A549 (cell line): ENCODE results near the gene PLEKHH1. TPM values are rescaled to one million over a fixed set of nuclear protein-coding genes. Genes with fewer than 3 reads are reported as not detected.

ENCODE experiments used
- ATAC-seq, 2 experiments: fragments of 200-7000 bp in 1 of 2; fragments of >200 bp in 1 of 2; cut with Nextera tagmentation in 1 of 2; cut with Tn5 transposase in 1 of 2; 3 replicates each; pipeline versions ENCODE4 v1.8.0 to v1.9.1; 2018 to 2020; ENCODE audit warnings: mild to moderate bottlenecking in 1 of 2, moderate library complexity in 1 of 2
- CTCF ChIA-PET: fragments of 300-600 bp; sonication (Branson Sonifier 250); formaldehyde crosslinking; extraction: SDS; loops from one replicate; lab custom pipeline; 2021; ENCODE audit warnings: antibody characterized with exemption, inconsistent platforms; lab: Yijun Ruan, JAX
- POLR2A ChIA-PET: fragments of 350-600 bp; formaldehyde crosslinking; extraction: SDS; loops from one replicate; lab custom pipeline; 2021; ENCODE audit warnings: antibody characterized with exemption, inconsistent platforms; lab: Yijun Ruan, JAX
- DNase-seq, 2 experiments: peaks; one replicate each; pipeline versions ENCODE4 v3.0.0 to v3.0.0-alpha.2; 2011 to 2016; ENCODE audit warnings: low read depth in 1 of 2, low spot score in 1 of 2
- FAIRE-seq: peaks from 2 replicates; lab custom pipeline; 2011; peaks lifted over from hg19 to GRCh38; lab: Jason Lieb, UNC
- H3K27ac ChIP-seq, 2 experiments: fragments of >200 bp; sonication (Bioruptor Twin); formaldehyde crosslinking; 3 replicates each; pipeline ENCODE4 v1.5.1; 2016 to 2017
- H3K4me1 ChIP-seq: fragments of >200 bp; sonication (Bioruptor Twin); formaldehyde crosslinking; 3 replicates; pipeline ENCODE4 v1.6.1; 2016
- H3K4me2 ChIP-seq: fragments of >200 bp; sonication (Bioruptor Twin); formaldehyde crosslinking; 3 replicates; pipeline ENCODE4 v1.6.1; 2016
- H3K4me3 ChIP-seq: fragments of >200 bp; sonication (Bioruptor Twin); formaldehyde crosslinking; 3 replicates; pipeline ENCODE4 v1.5.1; 2016
- H3K9me3 ChIP-seq: fragments of >200 bp; sonication (Bioruptor Twin); formaldehyde crosslinking; 3 replicates; pipeline ENCODE4 v1.6.1; 2016
- CHD4 ChIP-seq: fragments of 200-600 bp; sonication (generic); IDR thresholded peaks from 2 replicates; pipeline ENCODE4 v1.6.1; 2016; ENCODE audit warnings: antibody characterized with exemption, mild to moderate bottlenecking, borderline replicate concordance
- EHMT2 ChIP-seq: fragments of 200-600 bp; sonication (generic); IDR thresholded peaks from 2 replicates; pipeline ENCODE4 v1.6.1; 2016; ENCODE audit warnings: antibody characterized with exemption, low read depth, mild to moderate bottlenecking, moderate library complexity
- ESRRA ChIP-seq: fragments of 150-350 bp; IDR thresholded peaks from 2 replicates; pipeline ENCODE4 v1.6.1; 2014; ENCODE audit warnings: mild to moderate bottlenecking, low read length, borderline replicate concordance
- FOSB ChIP-seq: fragments of 250-450 bp; sonication (Bioruptor Pico); IDR thresholded peaks from 2 replicates; pipeline ENCODE4 v1.5.0; 2020; ENCODE audit warnings: mild to moderate bottlenecking, moderate library complexity
- FOSL2 ChIP-seq, 2 experiments: fragments of 450-650 bp in 1 of 2; fragments of >200 bp in 1 of 2; sonication (Bioruptor Twin) in 1 of 2; formaldehyde crosslinking; IDR thresholded peaks; 2 replicates each; pipeline versions ENCODE4 v1.5.0 to v1.6.1; 2016 to 2020; ENCODE audit warnings: mild to moderate bottlenecking in 1 of 2, moderate library complexity in 1 of 2
- GATA3 ChIP-seq: IDR thresholded peaks from 2 replicates; pipeline ENCODE4 v1.6.1; 2012; ENCODE audit warnings: borderline replicate concordance
- JUN ChIP-seq, 2 experiments: fragments of >200 bp; sonication (Bioruptor Twin); formaldehyde crosslinking; IDR thresholded peaks; 2 replicates in 1 of 2; 3 replicates in 1 of 2; pipeline ENCODE4 v1.6.1; 2016 to 2017
- JUNB ChIP-seq: fragments of >200 bp; sonication (Bioruptor Twin); formaldehyde crosslinking; IDR thresholded peaks from 2 replicates; pipeline ENCODE4 v1.6.1; 2016
- NFE2L2 ChIP-seq: fragments of 150-350 bp; conservative IDR thresholded peaks from 2 replicates; pipeline ENCODE4 v1.6.1; 2014; ENCODE audit warnings: low read length
- NPAS2 ChIP-seq: fragments of 250-450 bp; sonication (Bioruptor Pico); IDR thresholded peaks from 2 replicates; pipeline ENCODE4 v1.8.0; 2022; ENCODE audit warnings: mild to moderate bottlenecking, moderate library complexity, borderline replicate concordance
- NR3C1 ChIP-seq: fragments of >200 bp; sonication (Bioruptor Twin); formaldehyde crosslinking; IDR thresholded peaks from 3 replicates; pipeline ENCODE4 v1.6.1; 2017
- PBX3 ChIP-seq: IDR thresholded peaks from 2 replicates; pipeline ENCODE4 v1.6.1; 2012
- PHF8 ChIP-seq: fragments of 200-600 bp; sonication (generic); IDR thresholded peaks from 2 replicates; pipeline ENCODE4 v1.6.1; 2016; ENCODE audit warnings: low read depth, mild to moderate bottlenecking, antibody characterized with exemption, moderate library complexity, borderline replicate concordance
- POLR2A ChIP-seq: IDR thresholded peaks from 2 replicates; pipeline ENCODE4 v1.6.1; 2012; ENCODE audit warnings: mild to moderate bottlenecking, low read length
- RAD21 ChIP-seq, 2 experiments: fragments of >200 bp in 1 of 2; sonication (Bioruptor Twin) in 1 of 2; formaldehyde crosslinking in 1 of 2; IDR thresholded peaks in 1 of 2; conservative IDR thresholded peaks in 1 of 2; 2 replicates in 1 of 2; 3 replicates in 1 of 2; pipeline ENCODE4 v1.6.1; 2012 to 2018; ENCODE audit warnings: inconsistent platforms in 1 of 2
- RCOR1 ChIP-seq: fragments of 150-350 bp; IDR thresholded peaks from 2 replicates; pipeline ENCODE4 v1.6.1; 2014; ENCODE audit warnings: antibody characterized with exemption, low read length, low read depth
- SMC3 ChIP-seq: fragments of >200 bp; sonication (Bioruptor Twin); formaldehyde crosslinking; IDR thresholded peaks from 3 replicates; pipeline ENCODE4 v1.6.1; 2018; ENCODE audit warnings: inconsistent platforms
- SREBF2 ChIP-seq: fragments of 450-650 bp; IDR thresholded peaks from 2 replicates; pipeline ENCODE4 v1.6.1; 2014; ENCODE audit warnings: mild to moderate bottlenecking, moderate library complexity
- TP53 ChIP-seq: fragments of 250-450 bp; sonication (Bioruptor Pico); IDR thresholded peaks from 2 replicates; pipeline ENCODE4 v1.5.0; 2021; ENCODE audit warnings: mild to moderate bottlenecking, moderate library complexity
- USF2 ChIP-seq: fragments of 450-650 bp; IDR thresholded peaks from 2 replicates; pipeline ENCODE4 v1.6.1; 2014; ENCODE audit warnings: antibody characterized with exemption
- ZC3H11A ChIP-seq: fragments of 450-650 bp; IDR thresholded peaks from 2 replicates; pipeline ENCODE4 v1.6.1; 2014; ENCODE audit warnings: antibody characterized with exemption, mild to moderate bottlenecking
- WGBS: methylation state at CpG from one replicate; pipeline ENCODE4 v1.1.6; 2017; ENCODE audit errors: missing lambda C conversion rate; 5-methylcytosine and 5-hydroxymethylcytosine counted together
- polyA plus RNA-seq, 4 experiments: library from polyadenylated mRNA; depleted of rRNA in 3 of 4; stranded (reverse); fragments of >200 nt; fragmentation: RNase III in 1 of 4; extraction: RNeasy Plus Mini Kit Qiagen cat#74134 plus additional on column Dnase treatment in 1 of 4; gene quantifications; 2 replicates in 3 of 4; 3 replicates in 1 of 4; pipeline ENCODE4 v1.2.3, GENCODE V29; 2011 to 2017

The PLEKHH1 gene
- polyA plus RNA-seq, 2 of the 4 experiments (the other 2 are of a cell fraction) = 3.5 to 5.1 TPM

DNA sequence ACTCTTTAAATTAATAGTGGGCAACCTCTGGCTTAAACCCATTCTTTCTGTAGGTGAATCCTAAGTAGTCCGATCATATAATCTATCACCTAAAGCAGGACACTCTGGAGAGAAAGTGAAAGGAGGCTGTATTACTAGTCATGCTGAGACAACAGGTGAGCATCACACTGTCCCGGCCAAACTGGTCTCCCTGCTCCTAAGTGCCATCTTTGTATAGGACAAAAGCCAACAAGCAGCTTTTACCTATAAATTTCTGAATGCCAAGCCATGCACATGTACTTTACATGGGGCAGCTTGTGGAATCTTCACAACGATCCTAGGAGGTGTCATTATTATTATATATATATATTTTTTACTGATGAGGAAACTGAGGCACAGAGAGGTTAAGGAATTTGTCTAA, 18.0 kb downstream of the PLEKHH1 start:
- WGBS = 85% methylated on average over 3 of the region's 3 CpGs
- no peaks in the 10 kb centered on the region for H3K9me3 ChIP-seq
- H3K4me2 ChIP-seq = no peak overlapping the region
- DNase-seq = no peak
- no peak overlapping the region for H3K4me3 ChIP-seq
- no peak for ATAC-seq
- H3K4me1 ChIP-seq = no peaks in the 10 kb centered on the region
- CTCF ChIA-PET = interaction anchor here (1.3 to 3.5 kb wide), 6 partner anchors 11 to 153 kb away, joined by 3 to 21 read pairs (median 6); no protein-coding TSS in a partner anchor
- POLR2A ChIA-PET = no interaction called here
- no peak overlapping the region for H3K27ac ChIP-seq
- TF ChIP-seq USF2 (no peak), POLR2A (no peak), PBX3 (no peak), RAD21 (conservative IDR thresholded peaks at IDR 0.05 in 1 of 2, IDR thresholded peaks at IDR 0.05 in 1 of 2) (no peak), JUNB (no peak), ESRRA (no peak), RCOR1 (no peak), NPAS2 (CRISPR knock-in tag) (no peak)
- FAIRE-seq = no peak

DNA sequence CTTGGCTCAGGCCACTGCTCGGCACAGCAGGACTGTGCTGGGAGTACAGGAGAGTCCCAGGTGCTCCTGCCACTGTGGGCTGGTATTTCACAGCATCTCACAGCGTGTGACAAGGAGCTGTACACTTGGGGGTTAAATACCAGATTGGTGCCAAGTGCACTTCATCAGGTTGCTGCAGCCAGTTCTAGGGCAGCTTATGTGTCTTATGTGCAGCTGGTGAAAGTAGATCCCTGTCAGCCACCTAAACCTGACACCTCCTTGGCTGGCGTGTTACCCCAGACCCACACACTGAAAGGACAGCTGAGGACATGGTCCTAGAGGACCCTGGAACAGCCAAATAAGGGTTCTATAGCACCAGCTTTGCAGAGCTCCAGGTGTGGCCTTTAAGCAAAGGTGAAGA, 18.9 kb downstream of the PLEKHH1 start:
- no peak for TF ChIP-seq ZC3H11A
- no peak for TF ChIP-seq NR3C1
- TF ChIP-seq POLR2A = no peak
- no peak for TF ChIP-seq FOSB
- POLR2A ChIA-PET = no interaction called here
- DNase-seq (no peak), ATAC-seq (no peak), FAIRE-seq (no peak)
- Histone ChIP-seq H3K27ac (no peak overlapping the region), H3K4me3 (no peak overlapping the region), H3K4me2 (no peak overlapping the region), H3K9me3 (no peaks in the 10 kb centered on the region), H3K4me1 (peaks cover 3% of the 10 kb centered on the region; the same call in 1 of the 3 replicates)
- CTCF ChIA-PET = interaction anchor here (0.5 to 3.5 kb wide), 5 partner anchors 10 to 125 kb away, joined by 3 to 21 read pairs (median 9); no protein-coding TSS in a partner anchor
- 62% methylated on average over 3 of the region's 3 CpGs for WGBS

GRCh38 chr14:67553547-67553946, 20.5 kb downstream of the PLEKHH1 start:
- ATAC-seq = no peak
- Histone ChIP-seq H3K27ac (no peak overlapping the region), H3K4me1 (peaks cover 9% of the 10 kb centered on the region; the same call in 1 of the 3 replicates)
- TF ChIP-seq JUN (IDR thresholded peaks at IDR 0.05) (no peak), CHD4 (no peak), USF2 (no peak), NFE2L2 (no peak), FOSL2 (IDR thresholded peaks at IDR 0.05) (no peak), FOSL2 (CRISPR knock-in tag; IDR thresholded peaks at IDR 0.05) (no peak), PHF8 (no peak), EHMT2 (no peak), SREBF2 (no peak), SMC3 (no peak), GATA3 (no peak), TP53 (CRISPR knock-in tag) (no peak)
- TF ChIP-seq, all 56 proteins: peak for 0
- Histone ChIP-seq H3K9me3 (no peaks in the 10 kb centered on the region), H3K4me2 (no peak overlapping the region), H3K4me3 (no peak overlapping the region)
- CTCF ChIA-PET = interaction anchor here (11.5 kb wide), 1 partner anchor 18 kb away, joined by 97 read pairs; no protein-coding TSS in a partner anchor
- DNase-seq (no peak), FAIRE-seq (no peak)
- POLR2A ChIA-PET = no interaction called here
- WGBS = 74% methylated on average over 3 of the region's 3 CpGs
